Gastroesophageal sphincter (tissue), 3 donors: ENCODE measurements around the gene RPP30.

Experiments
- EP300 ChIP-seq: sonication (generic); formaldehyde crosslinking; IDR thresholded peaks from one replicate; pipeline ENCODE4 v1.6.1; 2017; ENCODE audit warnings: antibody characterized with exemption, mild to moderate bottlenecking
- POLR2A ChIP-seq, 2 donors: fragments of 450-650 bp; IDR thresholded peaks; one replicate each; pipeline ENCODE4 v1.6.1; 2017; ENCODE audit warnings: antibody characterized with exemption in 2 of 2, mild to moderate bottlenecking in 2 of 2, moderate library complexity in 1 of 2
- POLR2AphosphoS5 ChIP-seq: sonication (generic); formaldehyde crosslinking; IDR thresholded peaks from one replicate; pipeline ENCODE4 v1.6.1; 2017; ENCODE audit warnings: antibody characterized with exemption
- TF ChIP-seq, protein P1 (sequence below), 4 experiments: fragments of 200-600 bp in 2 of 4; fragments of 450-650 bp in 2 of 4; sonication (generic) in 1 of 4; IDR thresholded peaks; one replicate each; pipeline ENCODE4 v1.5.1; 2017 to 2019; ENCODE audit warnings: antibody characterized with exemption in 4 of 4, mild to moderate bottlenecking in 2 of 4, moderate library complexity in 2 of 4

- TF ChIP-seq, protein P1, sequence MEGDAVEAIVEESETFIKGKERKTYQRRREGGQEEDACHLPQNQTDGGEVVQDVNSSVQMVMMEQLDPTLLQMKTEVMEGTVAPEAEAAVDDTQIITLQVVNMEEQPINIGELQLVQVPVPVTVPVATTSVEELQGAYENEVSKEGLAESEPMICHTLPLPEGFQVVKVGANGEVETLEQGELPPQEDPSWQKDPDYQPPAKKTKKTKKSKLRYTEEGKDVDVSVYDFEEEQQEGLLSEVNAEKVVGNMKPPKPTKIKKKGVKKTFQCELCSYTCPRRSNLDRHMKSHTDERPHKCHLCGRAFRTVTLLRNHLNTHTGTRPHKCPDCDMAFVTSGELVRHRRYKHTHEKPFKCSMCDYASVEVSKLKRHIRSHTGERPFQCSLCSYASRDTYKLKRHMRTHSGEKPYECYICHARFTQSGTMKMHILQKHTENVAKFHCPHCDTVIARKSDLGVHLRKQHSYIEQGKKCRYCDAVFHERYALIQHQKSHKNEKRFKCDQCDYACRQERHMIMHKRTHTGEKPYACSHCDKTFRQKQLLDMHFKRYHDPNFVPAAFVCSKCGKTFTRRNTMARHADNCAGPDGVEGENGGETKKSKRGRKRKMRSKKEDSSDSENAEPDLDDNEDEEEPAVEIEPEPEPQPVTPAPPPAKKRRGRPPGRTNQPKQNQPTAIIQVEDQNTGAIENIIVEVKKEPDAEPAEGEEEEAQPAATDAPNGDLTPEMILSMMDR (IDR thresholded peaks at IDR 0.05) = no peak
- TF ChIP-seq EP300 (no peak), POLR2AphosphoS5 (no peak), POLR2A (IDR thresholded peaks at IDR 0.05) (no peak)
Observed at GRCh38 chr10:90944749-90945148, 73.0 kb downstream of the RPP30 start.
